HG03520 (cell line): ENCODE data around the gene HMCN2.

ENCODE experiments used
- ATAC-seq: cut with Tn5 transposase; IDR thresholded peaks from one replicate; pipeline ENCODE4 v1.9.1; 2021; ENCODE audit warnings: mild to moderate bottlenecking, moderate library complexity; ENCODE audit not compliant: unreplicated experiment

Gene HMCN2

DNA sequence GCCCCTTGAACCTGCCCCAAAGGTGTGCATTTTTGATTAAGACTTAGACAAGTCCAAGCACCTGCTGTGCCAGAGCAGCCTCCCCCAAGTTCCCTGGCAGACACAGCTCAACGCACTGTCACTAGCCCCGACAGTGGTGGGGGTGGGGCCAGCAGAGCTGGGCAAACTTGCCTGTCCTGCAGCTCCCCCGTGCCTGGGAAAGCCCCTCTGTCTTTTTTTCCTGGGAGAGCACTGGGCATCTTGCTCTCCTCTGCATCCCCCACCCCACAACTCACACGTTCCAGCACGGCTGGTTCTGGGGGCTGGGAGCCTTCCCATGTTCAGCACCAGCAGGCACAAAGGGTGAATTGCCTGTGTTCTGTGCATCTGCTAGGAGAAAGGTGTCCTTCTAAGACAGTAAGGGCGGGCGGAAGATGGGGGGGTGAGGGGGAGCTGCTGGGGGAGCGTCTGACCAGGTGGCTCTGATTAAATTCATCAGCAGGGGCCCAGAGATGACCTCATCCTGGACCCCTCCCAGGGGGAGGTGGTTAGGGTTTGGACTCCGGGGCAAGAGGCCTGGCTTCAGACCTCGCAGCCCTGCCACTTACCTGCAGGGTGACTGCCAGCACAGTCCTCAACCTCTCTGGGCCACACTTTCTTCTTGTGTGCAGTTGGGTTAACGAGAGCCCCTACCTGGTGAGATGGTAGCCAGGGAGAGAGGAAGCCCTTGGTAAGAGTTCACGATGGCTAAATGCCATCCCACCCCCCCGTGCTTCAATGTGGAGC, 23.5 kb downstream of the HMCN2 start:
- no peak for ATAC-seq

GRCh38 chr9:130289711-130290241, 24.2 kb downstream of the HMCN2 start:
- no peak for ATAC-seq

GRCh38 chr9:130290291-130291181, 25.0 kb downstream of the HMCN2 start:
- ATAC-seq, result no peak

DNA sequence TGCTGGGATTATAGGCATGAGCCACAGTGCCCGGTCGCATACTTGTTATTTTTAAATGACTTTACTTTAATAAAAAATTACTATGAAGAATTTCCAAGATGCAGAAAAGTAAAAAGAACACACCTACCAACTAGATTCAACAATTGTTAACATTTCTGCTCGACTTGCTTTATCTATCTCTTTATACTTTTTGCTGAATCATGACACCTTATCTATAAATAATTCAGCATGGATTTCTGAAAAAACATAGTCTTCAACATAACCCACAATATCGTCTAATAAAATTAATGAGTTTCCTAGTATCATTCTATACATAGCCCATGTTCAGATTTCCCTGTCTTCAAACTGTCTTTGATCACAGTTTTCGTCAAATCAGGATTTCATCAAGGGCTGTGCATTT, 25.9 kb downstream of the HMCN2 start:
- no peak for ATAC-seq

- no peak for ATAC-seq
Observed at GRCh38 chr9:130292106-130292505, 26.5 kb downstream of the HMCN2 start.

- no peak for ATAC-seq
Observed at GRCh38 chr9:130294664-130295063, 29.1 kb downstream of the HMCN2 start.

DNA sequence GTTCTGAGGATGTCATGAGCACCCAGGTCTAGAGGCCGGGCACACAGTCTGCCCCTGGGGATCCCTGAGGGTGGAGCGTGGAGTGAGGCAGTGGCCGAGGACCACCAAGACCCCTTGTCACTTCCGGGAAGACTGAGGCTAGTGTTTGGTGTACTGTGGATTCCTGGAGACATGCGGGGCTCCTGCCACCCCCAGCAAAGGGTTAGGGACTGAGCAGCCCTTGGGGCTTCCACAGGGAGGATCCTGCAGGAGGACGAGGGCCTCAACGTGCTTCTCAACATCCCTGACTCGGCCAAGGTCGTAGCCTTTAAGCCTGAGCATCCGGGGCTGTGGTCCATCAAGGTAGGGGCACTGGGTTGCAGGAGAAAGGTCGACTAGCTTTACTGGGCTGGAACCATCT, 29.9 kb downstream of the HMCN2 start:
- no peak for ATAC-seq

DNA sequence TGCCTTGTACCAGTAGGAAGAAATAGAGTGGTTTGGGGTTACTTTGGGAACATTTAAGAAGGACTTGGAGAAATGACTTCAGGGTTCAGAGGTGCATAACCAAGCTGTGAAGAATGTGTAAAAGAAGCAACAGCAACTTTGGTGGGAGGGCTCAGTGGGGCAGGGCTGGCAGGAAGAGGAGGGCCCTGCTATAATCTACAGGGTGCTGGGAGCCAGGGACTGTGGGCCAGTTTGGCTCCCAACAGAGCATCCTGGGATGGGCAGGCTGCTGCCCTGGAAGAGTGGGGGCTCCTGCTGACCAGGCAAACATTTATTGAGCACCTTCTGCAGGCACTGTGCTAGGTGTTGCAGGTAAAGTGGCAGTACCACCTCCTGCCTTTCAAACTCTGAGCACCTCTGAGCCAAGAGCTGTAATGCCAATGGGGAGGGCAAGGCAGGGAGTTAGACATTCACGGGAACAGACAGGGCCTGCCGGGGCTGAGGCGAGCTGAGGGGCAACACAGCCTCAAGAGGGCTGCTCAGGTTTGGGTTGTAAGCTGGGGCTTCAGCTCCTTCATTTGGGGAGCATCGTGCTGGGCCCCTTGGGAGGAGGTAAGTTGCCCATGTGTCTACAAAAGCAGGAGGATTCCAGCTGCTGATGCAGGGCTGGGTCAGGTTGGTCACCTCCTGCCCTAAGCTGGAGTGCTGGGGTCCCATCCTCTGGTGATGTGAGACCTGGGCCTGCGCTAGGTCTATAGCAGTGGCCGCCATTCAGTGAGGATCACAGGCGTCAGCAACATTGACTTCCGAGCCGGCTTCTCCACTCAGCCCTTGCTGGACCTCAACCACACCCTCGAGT, 30.6 kb downstream of the HMCN2 start:
- no peak for ATAC-seq

DNA sequence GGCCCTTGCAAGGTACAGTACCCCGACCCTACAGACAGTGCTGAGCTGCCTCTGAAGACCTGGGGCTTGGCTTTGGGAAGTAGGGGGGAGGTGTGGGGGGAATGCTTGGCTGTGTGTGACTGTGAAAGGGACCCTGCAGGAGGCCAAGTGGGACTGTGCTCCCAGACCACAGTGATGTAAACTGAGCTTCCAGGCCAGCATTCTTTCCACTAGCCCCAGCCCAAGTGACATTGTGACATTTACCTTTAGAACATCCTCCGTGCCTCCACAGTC, 31.2 kb downstream of the HMCN2 start:
- ATAC-seq, result no peak

DNA sequence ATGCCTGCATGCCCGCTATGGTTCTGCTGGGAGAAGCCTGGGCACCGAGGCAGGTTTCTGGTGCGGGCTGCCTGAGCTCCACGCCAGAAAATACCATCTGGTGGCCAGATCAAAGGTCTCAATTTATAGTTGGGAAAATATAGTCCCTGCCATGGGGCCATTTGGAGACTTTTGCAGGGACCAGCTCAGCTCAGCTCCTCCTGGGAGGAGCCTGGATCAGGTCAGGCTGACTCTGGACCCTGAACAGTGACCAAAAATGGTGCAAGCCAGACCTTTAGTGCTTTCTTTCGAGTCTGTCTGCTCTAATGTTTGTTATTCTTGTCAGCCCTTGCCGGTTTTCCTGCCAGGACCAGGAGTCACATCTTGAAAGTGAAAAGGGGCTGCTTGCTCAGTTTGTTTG, 31.8 kb downstream of the HMCN2 start:
- ATAC-seq, result no peak

DNA sequence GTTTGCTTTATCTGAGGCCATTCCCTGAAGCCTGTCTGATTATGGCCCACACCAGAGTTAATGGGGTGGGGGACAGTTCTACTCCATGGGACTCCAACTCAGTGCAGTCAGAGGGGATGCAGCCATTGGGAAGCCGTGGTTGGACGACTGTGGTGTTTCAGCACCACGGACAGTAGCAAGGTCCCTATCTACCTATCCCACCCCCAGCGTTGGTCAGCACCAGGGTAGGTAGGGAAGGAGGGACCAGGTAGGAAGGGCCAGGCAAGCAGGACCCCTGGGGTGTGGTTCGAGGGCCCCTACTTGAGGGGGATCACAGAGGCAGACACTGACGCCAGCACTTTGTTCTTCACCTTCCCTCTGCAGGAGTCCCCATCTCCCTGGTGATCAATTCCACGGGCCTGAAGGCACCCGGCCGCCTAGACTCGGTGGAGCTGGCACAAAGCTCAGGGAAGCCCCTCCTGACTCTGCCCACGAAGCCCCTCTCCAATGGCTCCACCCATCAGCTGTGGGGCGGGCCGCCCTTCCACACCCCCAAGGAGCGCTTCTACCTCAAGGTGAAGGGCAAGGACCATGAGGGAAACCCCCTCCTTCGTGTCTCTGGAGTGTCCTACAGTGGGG, 33.2 kb downstream of the HMCN2 start:
- ATAC-seq, result no peak

- no peak for ATAC-seq
Observed at GRCh38 chr9:130299785-130300615, 34.4 kb downstream of the HMCN2 start.

DNA sequence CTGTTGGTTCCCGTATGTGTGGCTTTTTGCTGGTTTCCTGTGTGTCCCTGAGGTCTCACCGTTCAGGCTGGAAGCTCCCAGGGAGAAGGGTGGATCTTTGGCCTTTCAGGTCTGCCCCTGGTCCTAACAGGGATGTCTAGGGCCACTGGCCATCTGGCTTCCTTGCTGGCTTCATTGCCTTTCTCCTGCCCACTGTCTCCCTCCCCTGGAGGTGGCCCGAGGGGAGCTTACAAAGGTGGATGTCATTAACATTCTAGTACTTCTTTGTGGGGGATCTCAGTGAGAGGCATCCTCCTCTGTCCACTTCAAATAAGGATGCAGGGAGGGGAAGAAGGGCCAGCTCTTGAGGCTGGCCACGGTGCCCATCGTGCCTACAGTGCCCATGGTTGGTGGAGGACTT, 35.2 kb downstream of the HMCN2 start:
- ATAC-seq, result no peak

DNA sequence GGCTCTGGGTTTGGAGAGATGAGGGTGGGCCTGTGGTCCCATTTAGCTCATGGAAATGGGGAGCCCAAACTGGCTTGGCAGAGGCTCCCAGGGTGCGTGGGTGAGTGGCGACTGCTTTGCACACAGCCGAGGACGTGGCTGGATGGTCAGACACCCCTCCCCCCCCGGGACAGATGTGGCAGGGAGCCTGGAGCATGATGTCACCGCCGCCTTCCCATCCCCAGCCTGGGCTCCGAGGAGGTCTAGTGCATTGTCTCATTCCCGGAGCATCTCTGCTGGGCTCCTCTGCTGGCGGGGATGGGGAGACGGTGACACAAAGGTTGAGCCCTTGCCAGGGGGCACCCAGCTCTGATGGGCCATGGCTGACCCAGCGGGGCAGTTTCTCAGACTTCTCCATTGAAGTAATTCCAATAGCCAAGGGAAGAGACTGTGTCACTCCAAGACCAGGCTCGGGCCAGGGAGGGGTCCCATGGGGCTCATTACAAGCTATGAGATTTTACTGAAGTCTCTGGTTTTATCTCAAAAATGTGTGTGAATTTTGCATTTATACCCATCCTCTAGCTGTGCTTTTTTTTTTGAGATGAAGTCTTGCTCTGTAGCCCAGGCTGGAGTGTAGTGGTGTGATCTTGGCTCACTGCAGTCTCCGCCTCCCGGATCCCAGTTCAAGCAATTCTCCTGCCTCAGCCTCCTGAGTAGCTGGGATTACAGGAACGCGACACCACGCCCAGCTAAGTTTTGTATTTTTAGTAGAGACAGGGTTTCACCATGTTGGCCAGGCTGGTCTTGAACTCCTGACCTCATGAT, 36.1 kb downstream of the HMCN2 start:
- no peak for ATAC-seq

GRCh38 chr9:130302785-130303612, 37.4 kb downstream of the HMCN2 start:
- no peak for ATAC-seq

DNA sequence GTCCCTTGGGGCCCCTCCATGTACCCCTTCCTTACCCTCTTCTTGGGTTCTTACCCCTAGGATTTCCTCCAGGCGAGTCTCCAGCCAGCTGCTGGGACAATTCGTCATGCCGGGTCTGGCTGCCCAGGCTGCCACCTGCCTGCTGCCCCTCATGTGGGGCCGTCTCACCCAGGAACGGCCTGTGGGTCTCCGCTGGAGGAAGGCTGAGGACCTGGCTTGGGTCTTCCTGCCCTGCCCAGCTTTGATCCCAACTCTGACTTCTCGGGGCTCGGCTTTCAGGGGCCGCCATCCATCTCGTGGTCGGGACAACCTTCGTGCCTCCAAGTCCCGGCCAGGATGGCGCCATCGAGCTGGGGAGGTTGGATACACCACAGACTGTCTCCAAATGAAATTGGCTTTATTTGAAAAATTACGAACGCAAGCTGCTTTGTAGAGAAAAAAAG, 38.1 kb downstream of the HMCN2 start:
- ATAC-seq, result no peak

- no peak for ATAC-seq
Observed at GRCh38 chr9:130304116-130304515, 38.6 kb downstream of the HMCN2 start.

DNA sequence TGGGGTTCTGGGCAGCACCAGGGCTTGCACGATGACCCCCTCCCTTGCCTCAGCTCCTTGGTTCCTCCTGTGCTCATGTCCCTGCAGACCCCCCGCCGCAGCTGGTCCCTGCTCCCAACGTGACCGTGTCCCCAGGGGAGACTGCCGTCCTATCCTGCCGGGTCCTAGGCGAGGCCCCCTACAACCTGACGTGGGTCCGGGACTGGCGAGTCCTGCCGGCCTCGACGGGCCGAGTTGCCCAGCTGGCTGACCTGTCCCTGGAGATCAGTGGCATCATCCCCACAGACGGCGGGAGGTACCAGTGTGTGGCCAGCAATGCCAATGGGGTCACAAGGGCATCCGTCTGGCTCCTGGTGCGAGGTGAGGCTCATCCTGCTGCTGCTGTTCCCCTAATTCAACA, 39.1 kb downstream of the HMCN2 start:
- ATAC-seq, result no peak
